Large intestine (tissue), 3 donors: ENCODE data around the gene ZNF385C. TPM values are rescaled to one million over a fixed set of nuclear protein-coding genes. Genes with fewer than 3 reads are reported as not detected.
A peak's percentile ranks its signal among the peaks of the same experiment; 100 is the strongest.

Source experiments
- DNase-seq, 2 donors: peaks; one replicate each; pipeline versions ENCODE4 v3.0.0 to v3.0.0-alpha.2; 2013
- H3K27ac ChIP-seq: one replicate; pipeline ENCODE4 v1.5.1; 2013; ENCODE audit warnings: low read length
- H3K27me3 ChIP-seq: 2 replicates; pipeline ENCODE4 v1.6.1; 2013; ENCODE audit warnings: low read length; ENCODE audit not compliant: control insufficient read depth, insufficient read depth
- H3K36me3 ChIP-seq: 2 replicates; pipeline ENCODE4 v1.6.1; 2013; ENCODE audit warnings: low read length; ENCODE audit not compliant: control insufficient read depth, insufficient read depth
- H3K4me1 ChIP-seq: one replicate; pipeline ENCODE4 v1.6.1; 2013; ENCODE audit warnings: low read length; ENCODE audit not compliant: control insufficient read depth, insufficient read depth
- H3K4me3 ChIP-seq: one replicate; pipeline ENCODE4 v1.5.1; 2013; ENCODE audit warnings: low read length
- H3K9me3 ChIP-seq: one replicate; pipeline ENCODE4 v1.6.1; 2013; ENCODE audit warnings: mild to moderate bottlenecking, low read depth, low read length, moderate library complexity; ENCODE audit not compliant: control insufficient read depth
- WGBS: methylation state at CpG from one replicate; pipeline ENCODE4 v1.1.5; 2013; ENCODE audit warnings: low lambda C conversion rate; ENCODE audit not compliant: insufficient coverage; 5-methylcytosine and 5-hydroxymethylcytosine counted together
- polyA plus RNA-seq: library from polyadenylated mRNA; unstranded; fragments of 120-200 nt; gene quantifications from one replicate; pipeline ENCODE4 v1.2.1, GENCODE V29; 2013

The ZNF385C gene
- polyA plus RNA-seq, 1 donor = 1.4 TPM

DNA sequence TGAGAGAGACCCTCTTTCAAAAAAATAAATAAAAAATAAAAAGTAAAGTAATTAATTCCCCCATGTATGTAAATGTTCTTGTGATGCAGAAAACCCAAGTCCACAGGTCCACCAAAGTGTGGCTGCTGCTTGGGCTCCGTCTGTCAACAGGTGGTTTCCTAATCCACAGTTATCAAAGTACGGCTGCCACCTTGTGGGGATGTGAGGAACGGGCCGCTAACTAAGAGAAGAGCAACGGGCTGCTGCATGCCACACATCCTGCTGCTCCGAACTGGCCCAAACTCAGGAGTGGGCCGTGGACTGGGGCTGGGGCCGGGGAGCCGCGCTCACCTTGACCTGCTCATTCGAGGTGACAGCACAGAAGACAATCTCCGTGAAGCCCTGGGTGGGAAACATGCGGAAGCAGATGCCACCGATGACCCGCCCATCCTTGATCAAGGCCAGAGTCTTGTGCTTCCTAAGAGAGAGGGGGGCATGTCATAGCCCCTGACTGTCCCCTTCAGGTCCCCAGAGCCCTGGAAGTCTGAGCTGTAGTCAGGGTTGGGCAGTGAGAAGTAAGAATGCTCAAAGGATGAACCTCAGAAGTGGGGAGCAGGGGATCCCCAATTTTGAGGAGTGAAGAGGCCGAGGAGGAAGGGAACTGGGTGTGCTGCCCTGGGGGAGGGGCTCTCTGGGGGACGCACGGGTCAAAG is 18.6 kb upstream of the ZNF385C start:
- peak; percentile 69 to 73 for DNase-seq
- Histone ChIP-seq H3K27me3 (no peaks in the 10 kb centered on the region), H3K9me3 (no peaks in the 10 kb centered on the region), H3K4me1 (peaks cover 20% of the 10 kb centered on the region), H3K27ac (no peak overlapping the region), H3K4me3 (no peak overlapping the region), H3K36me3 (peaks cover 44% of the 10 kb centered on the region)
- WGBS = no CpG with 5 or more reads among the region's 18 CpGs

DNA sequence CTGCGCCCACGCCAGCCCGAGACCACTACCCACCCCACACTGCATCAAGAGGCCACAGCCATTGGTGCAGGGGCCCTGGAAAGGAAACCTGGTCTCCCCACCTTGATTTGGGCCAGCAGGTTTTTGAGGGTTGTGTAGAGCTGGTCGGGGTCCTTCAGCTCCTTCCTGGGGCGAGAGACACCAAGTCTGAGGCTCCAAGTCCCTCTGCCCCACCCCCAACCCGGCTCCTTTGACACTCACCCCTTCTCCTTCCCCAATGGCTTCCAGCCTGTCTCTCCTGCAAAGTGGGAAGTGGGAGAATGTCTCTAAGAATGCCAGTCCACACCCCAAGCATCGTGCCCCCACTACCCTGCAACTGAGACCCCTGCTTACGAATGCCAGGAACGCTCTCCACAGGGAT is 15.8 kb upstream of the ZNF385C start:
- no peak for DNase-seq
- H3K9me3 ChIP-seq = no peaks in the 10 kb centered on the region
- no peak overlapping the region for H3K27ac ChIP-seq
- H3K4me1 ChIP-seq = peaks cover 16% of the 10 kb centered on the region
- no peak overlapping the region for H3K4me3 ChIP-seq
- no CpG with 5 or more reads among the region's 9 CpGs for WGBS
- peaks cover 45% of the 10 kb centered on the region for H3K36me3 ChIP-seq
- H3K27me3 ChIP-seq = no peaks in the 10 kb centered on the region

DNA sequence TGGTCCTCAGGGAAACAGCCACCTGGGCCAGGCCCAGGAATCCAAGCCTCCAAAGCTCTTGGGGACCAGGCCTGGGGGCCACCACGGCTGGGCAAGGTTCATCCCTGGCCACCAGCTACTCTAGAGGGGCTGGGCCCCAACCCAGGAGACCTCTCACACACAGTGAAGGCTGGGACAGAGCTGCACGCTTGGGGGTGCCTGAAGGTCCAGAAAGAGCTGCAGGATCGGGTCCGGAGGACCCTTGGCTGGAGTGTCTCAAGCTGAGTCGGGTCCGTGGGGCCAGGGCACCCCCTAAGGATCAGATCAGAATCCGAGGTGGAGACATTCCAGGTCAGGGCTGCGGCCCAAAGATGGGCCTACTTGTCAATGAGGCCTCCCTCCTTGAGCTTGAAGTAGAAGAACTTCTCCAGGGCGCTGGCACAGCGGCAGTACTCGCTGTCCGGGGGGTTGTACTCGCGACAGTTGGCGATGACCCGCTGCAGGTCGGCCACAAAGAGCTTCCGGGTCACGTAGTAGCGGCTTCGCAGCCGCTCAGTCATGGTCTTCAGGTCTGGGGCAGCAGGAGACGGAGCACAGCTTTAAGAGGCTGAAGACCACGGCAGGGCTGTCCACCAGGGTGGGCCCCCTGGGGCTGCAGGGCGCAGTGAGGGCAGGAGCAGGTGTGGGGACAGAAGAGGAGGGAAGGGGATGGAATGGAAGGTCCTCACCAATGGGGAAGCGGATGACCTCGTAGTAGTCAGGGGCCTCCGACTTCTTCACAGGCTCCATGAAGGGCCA is 15.2 kb upstream of the ZNF385C start:
- no peak overlapping the region for H3K4me3 ChIP-seq

DNA sequence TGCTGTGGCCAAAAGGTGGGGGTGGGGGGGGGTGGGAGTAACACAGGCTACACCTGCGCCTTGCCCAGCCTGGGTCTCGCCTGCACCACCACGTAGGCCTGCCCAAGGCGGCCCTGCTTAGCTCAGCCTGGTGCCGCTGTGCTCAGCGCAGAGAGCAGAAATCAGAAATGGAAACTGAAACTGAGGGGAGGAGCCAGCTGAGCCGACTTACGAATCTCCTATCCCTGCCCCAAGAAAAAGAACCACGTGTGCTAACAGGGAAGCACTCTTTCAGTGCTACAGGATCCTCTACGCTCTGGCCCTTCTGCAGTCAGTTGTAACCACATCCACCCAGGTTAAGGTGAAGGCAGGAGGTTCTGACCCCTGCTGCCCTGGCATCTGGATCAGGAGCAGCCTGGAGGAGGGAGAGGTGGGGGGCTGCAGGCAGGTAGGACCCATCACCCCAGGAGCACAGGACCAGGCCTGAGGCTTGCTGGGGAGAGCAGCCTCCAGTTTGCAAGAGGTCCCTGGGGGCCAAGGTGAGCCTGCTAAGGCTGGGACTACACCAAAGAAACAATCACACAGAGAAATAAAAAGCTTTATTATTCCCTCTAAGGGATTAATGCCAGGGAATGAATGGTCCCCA is 14.4 kb upstream of the ZNF385C start, which contains the start of gene DHX58:
Gene DHX58, minus strand, starts transcription at position 163 of the 625 bp plus-strand sequence. CDS start 822 bp downstream, outside the sequence.
- Histone ChIP-seq H3K36me3 (peaks cover 34% of the 10 kb centered on the region), H3K4me3 (peak within 1 kb of the TSS; percentile 43), H3K27me3 (no peaks in the 10 kb centered on the region), H3K27ac (peak within 1 kb of the TSS; percentile 68), H3K9me3 (no peaks in the 10 kb centered on the region), H3K4me1 (peaks cover 20% of the 10 kb centered on the region)
- WGBS = no CpG with 5 or more reads among the region's 10 CpGs
- DNase-seq = peak; percentile 88 to 91

More for the DNA sequence above, 15.2 kb upstream of the ZNF385C start:
- peaks cover 16% of the 10 kb centered on the region for H3K4me1 ChIP-seq
- no peaks in the 10 kb centered on the region for H3K9me3 ChIP-seq
- no peaks in the 10 kb centered on the region for H3K27me3 ChIP-seq
- peaks cover 41% of the 10 kb centered on the region for H3K36me3 ChIP-seq
- peak overlapping the region; percentile 68 for H3K27ac ChIP-seq
- no CpG with 5 or more reads among the region's 28 CpGs for WGBS
- DNase-seq = no peak

DNA sequence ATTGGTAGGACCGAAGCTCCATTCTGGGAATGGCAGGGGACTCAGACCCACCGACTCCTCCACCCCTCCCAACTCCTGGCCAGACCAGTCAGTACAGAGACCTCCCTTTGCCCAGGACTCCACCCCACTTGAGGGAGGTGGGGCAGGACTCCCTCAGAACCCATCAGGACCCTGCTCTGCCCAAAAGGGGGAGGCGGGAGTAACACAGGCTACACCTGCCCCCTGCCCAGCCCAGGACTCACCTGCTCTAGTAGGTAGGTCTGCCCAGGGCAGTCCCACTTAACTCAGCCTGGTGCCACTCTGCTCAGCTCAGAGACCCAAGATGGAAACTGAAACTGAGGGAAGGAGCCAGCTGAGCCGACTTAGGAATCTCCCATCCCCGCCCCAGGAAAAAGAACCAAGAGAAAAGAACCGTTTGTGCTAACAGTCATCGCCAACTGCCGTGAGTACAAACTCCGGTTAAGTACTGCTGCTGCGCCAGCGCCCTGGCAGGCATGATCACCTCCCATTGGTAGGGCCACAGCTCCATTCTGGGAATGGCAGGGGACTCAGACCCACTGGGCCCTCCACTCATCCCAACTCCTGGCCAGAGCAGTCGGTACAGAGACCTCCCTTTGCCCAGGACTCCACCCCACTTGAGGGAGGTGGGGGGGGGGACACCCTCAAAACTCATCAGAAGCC is 13.7 kb upstream of the ZNF385C start:
- peak; percentile 46 to 74 for DNase-seq
- H3K36me3 ChIP-seq = peaks cover 28% of the 10 kb centered on the region
- H3K4me3 ChIP-seq = peak overlapping the region; percentile 43
- H3K27me3 ChIP-seq = no peaks in the 10 kb centered on the region
- H3K27ac ChIP-seq = peak overlapping the region; percentile 68
- WGBS = no CpG with 5 or more reads among the region's 12 CpGs
- H3K4me1 ChIP-seq = peaks cover 25% of the 10 kb centered on the region
- no peaks in the 10 kb centered on the region for H3K9me3 ChIP-seq

DNA sequence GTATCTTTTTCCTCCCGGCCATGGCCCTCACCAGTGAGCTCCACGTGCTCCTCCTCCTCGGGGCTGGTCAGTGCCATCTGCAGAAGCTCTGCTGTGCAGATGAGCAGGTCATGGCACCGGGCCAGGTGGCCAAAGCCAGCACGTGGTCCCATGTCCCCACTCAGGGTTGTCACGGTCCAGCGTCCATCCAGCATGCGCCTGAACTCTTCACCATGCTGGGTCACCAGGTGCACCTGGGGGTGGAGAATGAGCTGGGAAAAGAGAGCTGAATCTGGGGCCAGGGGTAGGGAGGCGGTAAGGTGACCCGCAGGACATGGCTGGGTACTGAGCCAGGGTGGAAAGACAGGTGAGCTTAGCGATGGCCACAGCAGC is 13.0 kb upstream of the ZNF385C start:
- DNase-seq = no peak
- Histone ChIP-seq H3K4me3 (no peak overlapping the region), H3K4me1 (peaks cover 26% of the 10 kb centered on the region), H3K36me3 (peaks cover 28% of the 10 kb centered on the region), H3K27ac (peak overlapping the region; percentile 68), H3K9me3 (no peaks in the 10 kb centered on the region), H3K27me3 (no peaks in the 10 kb centered on the region)
- no CpG with 5 or more reads among the region's 11 CpGs for WGBS

DNA sequence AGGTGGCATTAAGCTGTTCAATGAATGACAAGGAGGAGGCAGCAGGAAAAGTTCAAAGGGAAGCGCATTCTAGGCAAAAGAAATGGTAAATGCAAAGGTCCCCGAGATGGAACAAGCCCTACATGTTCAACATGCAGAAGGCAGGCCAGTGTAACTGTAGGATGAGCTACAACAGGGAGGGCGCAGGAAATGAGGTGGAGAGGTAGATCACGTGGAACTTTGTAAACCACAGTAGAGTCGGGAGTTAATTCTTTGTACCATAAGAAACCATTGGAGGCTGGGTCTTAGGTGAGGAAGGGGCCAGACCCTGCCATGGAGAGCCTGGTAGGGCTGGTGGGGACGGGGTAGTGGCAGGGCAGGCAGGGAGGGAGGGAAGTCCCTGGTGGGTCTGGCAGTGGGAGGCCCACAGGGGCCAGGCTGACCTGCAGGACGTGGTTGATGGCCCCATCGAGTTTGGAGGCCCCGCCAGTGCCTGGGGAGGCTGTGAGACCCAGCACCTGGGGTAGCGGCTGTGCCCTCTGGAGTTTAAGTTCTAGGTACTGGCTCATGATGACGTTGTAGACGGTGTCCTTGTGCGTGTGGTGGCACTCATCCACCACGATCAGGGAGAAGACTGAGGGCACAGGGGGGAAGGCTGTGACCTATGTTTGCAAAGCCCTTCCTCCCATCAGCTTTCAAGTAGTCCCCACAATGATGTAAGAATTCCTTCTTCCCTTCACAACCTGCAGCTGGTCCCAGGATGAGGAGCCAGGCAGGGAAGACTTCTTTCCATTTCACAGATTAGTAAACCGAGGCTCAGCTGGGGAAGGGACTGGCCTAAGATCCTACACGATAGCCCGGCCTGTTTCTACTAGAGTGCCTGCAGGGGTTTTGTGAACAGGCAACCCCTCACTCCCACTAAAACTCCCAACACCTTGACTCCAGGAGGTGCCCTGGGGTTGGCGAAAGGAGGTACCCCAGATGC is 12.3 kb upstream of the ZNF385C start:
- H3K9me3 ChIP-seq = no peaks in the 10 kb centered on the region
- DNase-seq = no peak
- no peaks in the 10 kb centered on the region for H3K27me3 ChIP-seq
- WGBS = no CpG with 5 or more reads among the region's 18 CpGs
- H3K4me3 ChIP-seq = no peak overlapping the region
- H3K36me3 ChIP-seq = peaks cover 22% of the 10 kb centered on the region
- no peak overlapping the region for H3K27ac ChIP-seq
- peaks cover 26% of the 10 kb centered on the region for H3K4me1 ChIP-seq

DNA sequence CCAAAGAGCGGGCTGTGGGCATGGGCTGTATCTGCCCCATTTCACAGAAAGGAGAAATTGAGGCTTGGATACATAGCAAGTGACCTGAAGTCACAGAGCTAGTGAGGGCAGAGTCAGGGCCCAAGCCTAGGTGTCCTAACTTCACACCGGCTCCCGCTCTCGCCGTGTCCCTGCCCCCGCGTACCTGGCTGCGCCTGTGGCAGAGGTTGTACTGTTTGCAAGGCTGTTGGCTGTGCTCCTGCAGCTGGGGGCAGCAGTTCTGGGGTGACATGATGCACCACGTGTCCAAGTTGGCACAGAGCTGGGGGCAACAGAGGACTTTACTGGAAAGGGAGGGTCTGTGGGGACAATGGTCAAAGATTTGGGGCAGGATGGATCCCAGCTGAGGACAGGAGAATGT is 10.8 kb upstream of the ZNF385C start:
- H3K9me3 ChIP-seq = no peaks in the 10 kb centered on the region
- peaks cover 26% of the 10 kb centered on the region for H3K4me1 ChIP-seq
- H3K27me3 ChIP-seq = no peaks in the 10 kb centered on the region
- H3K4me3 ChIP-seq = no peak overlapping the region
- DNase-seq = no peak
- H3K27ac ChIP-seq = no peak overlapping the region
- peaks cover 13% of the 10 kb centered on the region for H3K36me3 ChIP-seq
- no CpG with 5 or more reads among the region's 9 CpGs for WGBS
